Fibroblast of skin of left biceps (primary cell): Measurements from ENCODE around the gene GSS.

Experiments
- DNase-seq, 2 experiments: peaks; one replicate each; pipeline ENCODE4 v3.0.0-alpha.2; 2013; ENCODE audit warnings: low read depth in 2 of 2

Gene GSS

GRCh38 chr20:34946661-34947060 lies 8.9 kb downstream of the GSS start:
- no peak for DNase-seq

GRCh38 chr20:34945315-34946077 lies 10.1 kb downstream of the GSS start:
- DNase-seq = no peak

GRCh38 chr20:34943808-34944567 lies 11.6 kb downstream of the GSS start:
- DNase-seq = no peak

- no peak for DNase-seq
Measured at GRCh38 chr20:34942301-34942700, 13.3 kb downstream of the GSS start.

GRCh38 chr20:34941226-34941625 lies 14.4 kb downstream of the GSS start:
- DNase-seq = no peak

- DNase-seq = no peak
Measured at GRCh38 chr20:34940081-34940481, 15.5 kb downstream of the GSS start.

GRCh38 chr20:34938466-34939163 lies 17.0 kb downstream of the GSS start:
- DNase-seq = no peak

GRCh38 chr20:34931771-34932170 lies 23.8 kb downstream of the GSS start:
- no peak for DNase-seq

GRCh38 chr20:34928411-34928810 lies 27.2 kb downstream of the GSS start:
- DNase-seq = no peak

- no peak for DNase-seq
Measured at GRCh38 chr20:34927736-34928135, 27.9 kb downstream of the GSS start.

- no peak for DNase-seq
Measured at GRCh38 chr20:34926581-34926980, 29.0 kb downstream of the GSS start.

GRCh38 chr20:34925981-34926380 lies 29.6 kb downstream of the GSS start:
- no peak for DNase-seq

GRCh38 chr20:34925341-34925740 lies 30.3 kb downstream of the GSS start:
- no peak for DNase-seq

GRCh38 chr20:34923414-34923813 lies 32.2 kb downstream of the GSS start:
- DNase-seq = no peak

- peak; percentile 45 to 57 for DNase-seq
Measured at GRCh38 chr20:34922654-34923381, 32.8 kb downstream of the GSS start.

GRCh38 chr20:34921436-34921835 lies 34.2 kb downstream of the GSS start:
- DNase-seq = no peak

GRCh38 chr20:34920055-34920454 lies 35.6 kb downstream of the GSS start:
- DNase-seq = no peak

- no peak for DNase-seq
Measured at GRCh38 chr20:34916774-34917354, 38.7 kb downstream of the GSS start.

GRCh38 chr20:34915749-34916455 lies 39.7 kb downstream of the GSS start:
- DNase-seq = no peak

GRCh38 chr20:34915131-34915530 lies 40.5 kb downstream of the GSS start:
- DNase-seq = no peak
